GM19099 (cell line): ENCODE data around the gene SCAP.

ENCODE experiments used
- POLR2A ChIP-seq: IDR thresholded peaks from 3 replicates; pipeline ENCODE4 v1.6.1; 2011; ENCODE audit warnings: low read depth; ENCODE audit not compliant: insufficient read length; ENCODE audit errors: extremely low read depth

Gene SCAP

DNA sequence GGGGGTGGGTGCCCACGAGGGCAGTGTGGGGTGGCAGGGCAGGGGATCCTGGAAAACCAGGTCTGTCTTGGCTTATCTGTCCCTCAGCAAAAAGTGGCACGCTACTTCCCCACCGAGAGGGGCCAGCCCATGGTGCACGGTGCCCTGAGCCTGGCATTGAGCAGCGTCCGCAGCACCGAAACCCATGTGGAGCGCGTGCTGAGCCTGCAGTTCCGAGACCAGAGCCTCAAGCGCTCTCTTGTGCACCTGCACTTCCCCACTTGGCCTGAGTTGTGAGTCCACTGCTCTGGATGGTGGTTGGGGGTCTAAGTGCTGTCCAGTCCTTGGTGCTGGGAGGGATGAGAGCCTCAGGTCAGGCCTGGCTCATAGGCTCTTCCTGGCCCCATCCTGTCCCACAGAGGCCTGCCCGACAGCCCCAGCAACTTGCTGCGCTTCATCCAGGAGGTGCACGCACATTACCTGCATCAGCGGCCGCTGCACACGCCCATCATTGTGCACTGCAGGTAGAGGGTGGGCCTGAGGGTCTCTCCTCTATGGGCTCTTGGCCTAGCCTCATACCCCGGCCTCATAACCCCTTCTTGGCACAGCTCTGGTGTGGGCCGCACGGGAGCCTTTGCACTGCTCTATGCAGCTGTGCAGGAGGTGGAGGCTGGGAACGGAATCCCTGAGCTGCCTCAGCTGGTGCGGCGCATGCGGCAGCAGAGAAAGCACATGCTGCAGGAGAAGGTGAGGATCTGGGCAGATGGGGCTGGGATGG lies 63.9 kb downstream of the SCAP start:
- TF ChIP-seq POLR2A, result no peak

DNA sequence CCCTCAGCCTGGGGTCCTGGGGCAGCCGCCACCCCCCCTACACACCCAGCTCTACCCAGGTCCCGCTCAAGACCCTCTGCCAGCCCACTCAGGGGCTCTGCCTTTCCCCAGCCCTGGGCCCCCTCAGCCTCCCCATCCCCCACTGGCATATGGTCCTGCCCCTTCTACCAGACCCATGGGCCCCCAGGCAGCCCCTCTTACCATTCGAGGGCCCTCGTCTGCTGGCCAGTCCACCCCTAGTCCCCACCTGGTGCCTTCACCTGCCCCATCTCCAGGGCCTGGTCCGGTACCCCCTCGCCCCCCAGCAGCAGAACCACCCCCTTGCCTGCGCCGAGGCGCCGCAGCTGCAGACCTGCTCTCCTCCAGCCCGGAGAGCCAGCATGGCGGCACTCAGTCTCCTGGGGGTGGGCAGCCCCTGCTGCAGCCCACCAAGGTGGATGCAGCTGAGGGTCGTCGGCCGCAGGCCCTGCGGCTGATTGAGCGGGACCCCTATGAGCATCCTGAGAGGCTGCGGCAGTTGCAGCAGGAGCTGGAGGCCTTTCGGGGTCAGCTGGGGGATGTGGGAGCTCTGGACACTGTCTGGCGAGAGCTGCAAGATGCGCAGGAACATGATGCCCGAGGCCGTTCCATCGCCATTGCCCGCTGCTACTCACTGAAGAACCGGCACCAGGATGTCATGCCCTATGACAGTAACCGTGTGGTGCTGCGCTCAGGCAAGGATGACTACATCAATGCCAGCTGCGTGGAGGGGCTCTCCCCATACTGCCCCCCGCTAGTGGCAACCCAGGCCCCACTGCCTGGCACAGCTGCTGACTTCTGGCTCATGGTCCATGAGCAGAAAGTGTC lies 64.7 kb downstream of the SCAP start:
- no peak for TF ChIP-seq POLR2A

DNA sequence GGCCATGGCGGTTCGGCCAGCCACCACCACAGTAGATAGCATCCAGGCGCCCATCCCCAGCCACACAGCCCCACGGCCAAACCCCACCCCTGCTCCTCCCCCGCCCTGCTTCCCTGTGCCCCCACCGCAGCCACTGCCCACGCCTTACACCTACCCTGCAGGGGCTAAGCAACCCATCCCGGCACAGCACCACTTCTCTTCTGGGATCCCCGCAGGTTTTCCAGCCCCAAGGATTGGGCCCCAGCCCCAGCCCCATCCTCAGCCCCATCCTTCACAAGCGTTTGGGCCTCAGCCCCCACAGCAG lies 65.4 kb downstream of the SCAP start:
- no peak for TF ChIP-seq POLR2A

DNA sequence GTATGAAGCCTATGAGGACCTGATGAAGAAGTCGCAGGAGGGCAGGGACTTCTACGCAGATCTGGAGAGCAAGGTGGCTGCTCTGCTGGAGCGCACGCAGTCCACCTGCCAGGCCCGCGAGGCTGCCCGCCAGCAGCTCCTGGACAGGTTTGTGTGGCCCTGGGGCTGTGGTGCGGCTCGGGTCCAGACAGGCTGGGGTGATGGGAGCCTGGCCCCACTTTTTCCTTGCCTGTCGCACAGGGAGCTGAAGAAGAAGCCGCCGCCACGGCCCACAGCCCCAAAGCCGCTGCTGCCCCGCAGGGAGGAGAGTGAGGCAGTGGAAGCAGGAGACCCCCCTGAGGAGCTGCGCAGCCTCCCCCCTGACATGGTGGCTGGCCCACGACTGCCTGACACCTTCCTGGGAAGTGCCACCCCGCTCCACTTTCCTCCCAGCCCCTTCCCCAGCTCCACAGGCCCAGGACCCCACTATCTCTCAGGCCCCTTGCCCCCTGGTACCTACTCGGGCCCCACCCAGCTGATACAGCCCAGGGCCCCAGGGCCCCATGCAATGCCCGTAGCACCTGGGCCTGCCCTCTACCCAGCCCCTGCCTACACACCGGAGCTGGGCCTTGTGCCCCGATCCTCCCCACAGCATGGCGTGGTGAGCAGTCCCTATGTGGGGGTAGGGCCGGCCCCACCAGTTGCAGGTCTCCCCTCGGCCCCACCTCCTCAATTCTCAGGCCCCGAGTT lies 65.9 kb downstream of the SCAP start:
- no peak for TF ChIP-seq POLR2A

DNA sequence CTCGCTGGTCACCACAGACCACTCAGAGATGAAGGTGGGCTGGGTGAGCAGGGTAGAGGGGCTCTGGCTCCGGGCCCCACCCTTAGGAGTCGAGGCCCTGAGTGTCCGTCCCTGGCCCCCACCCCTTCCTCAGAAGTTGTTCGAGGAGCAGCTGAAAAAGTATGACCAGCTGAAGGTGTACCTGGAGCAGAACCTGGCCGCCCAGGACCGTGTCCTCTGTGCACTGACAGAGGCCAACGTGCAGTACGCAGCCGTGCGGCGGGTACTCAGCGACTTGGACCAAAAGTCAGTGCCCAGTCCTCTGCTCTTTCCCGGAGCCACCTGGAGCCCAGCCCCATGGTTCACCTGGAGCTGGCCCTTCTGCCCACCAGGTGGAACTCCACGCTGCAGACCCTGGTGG lies 66.5 kb downstream of the SCAP start:
- no peak for TF ChIP-seq POLR2A

DNA sequence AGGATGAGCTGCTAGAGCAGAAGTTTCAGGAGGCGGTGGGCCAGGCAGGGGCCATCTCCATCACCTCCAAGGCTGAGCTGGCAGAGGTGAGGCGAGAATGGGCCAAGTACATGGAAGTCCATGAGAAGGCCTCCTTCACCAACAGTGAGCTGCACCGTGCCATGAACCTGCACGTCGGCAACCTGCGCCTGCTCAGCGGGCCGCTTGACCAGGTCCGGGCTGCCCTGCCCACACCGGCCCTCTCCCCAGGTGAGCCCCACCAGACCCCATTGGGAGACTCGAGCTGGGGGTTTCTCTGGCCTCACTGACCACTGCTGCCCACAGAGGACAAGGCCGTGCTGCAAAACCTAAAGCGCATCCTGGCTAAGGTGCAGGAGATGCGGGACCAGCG lies 66.9 kb downstream of the SCAP start:
- no peak for TF ChIP-seq POLR2A

DNA sequence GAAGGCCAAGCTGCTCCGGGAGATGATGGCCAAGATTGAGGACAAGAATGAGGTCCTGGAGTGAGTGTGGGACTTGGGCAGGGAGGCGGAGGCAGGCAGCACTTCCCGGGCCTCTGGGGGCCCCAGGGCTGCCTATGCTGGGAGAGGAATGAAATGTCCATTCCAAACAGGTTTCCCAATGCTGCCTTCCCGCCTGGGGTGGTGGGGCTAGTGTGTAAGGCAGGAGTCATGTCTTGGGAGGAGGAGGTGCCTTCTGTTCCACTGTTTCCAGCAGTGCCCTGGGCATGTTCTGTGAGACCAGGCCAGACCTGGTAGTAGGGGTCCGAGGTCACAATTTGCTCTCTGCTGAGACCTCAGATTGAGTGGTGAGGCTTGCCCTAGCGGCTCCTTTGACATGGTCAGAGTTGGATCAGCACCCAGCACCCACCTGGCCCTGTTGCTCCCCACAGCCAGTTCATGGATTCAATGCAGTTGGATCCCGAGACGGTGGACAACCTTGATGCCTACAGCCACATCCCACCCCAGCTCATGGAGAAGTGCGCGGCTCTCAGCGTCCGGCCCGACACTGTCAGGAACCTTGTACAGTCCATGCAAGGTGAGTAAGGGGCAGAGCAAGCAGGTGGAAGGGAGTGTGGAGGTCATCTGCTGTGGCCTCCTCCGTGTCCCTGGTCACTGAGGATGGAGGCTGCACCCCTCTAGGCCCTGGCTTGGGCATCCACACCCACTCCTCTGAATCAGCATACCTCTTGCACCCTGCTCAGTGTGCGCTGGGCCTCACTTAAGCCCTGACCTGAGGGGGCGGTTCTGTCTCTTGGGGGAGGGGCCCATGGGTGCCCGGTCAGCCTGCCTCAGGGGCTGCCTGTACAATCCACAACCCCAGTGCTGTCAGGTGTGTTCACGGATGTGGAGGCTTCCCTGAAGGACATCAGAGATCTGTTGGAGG lies 67.6 kb downstream of the SCAP start:
- TF ChIP-seq POLR2A, result no peak

DNA sequence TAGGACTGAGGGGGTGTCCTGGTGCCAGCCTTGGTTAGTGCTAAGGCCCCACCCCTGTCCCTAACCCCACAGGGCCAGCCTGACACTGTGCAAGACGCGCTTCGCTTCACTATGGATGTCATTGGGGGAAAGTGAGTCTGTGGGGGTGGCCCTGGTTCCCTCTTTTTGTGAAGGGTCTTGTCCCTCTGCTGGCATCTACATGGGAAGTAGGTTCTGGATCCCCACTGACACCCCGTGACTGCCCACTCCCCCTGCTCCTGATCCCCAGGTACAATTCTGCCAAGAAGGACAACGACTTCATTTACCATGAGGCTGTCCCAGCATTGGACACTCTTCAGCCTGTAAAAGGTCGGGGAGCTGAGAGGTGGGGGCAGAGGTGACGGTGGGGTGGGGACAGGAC lies 68.5 kb downstream of the SCAP start:
- TF ChIP-seq POLR2A, result no peak

DNA sequence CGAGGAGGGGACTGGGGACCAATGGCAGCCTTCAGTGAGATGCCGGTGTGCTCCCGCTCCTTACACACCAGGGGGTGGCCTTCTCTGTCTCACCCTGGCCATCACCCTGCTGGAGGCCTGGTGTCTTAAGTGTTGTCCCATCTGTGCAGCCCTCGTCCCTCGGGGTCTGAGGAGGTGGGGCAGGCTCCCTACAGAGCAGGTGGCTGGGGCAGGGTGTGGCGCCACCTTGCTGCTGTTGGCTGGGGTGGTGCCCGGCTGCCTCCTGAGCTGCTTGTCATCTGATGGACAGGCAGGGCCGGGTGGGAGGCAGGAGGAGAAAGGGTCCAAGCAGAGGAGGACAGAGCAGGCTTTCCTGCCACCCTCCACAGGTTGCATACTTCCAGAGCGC lies 69.0 kb downstream of the SCAP start:
- TF ChIP-seq POLR2A, result no peak

DNA sequence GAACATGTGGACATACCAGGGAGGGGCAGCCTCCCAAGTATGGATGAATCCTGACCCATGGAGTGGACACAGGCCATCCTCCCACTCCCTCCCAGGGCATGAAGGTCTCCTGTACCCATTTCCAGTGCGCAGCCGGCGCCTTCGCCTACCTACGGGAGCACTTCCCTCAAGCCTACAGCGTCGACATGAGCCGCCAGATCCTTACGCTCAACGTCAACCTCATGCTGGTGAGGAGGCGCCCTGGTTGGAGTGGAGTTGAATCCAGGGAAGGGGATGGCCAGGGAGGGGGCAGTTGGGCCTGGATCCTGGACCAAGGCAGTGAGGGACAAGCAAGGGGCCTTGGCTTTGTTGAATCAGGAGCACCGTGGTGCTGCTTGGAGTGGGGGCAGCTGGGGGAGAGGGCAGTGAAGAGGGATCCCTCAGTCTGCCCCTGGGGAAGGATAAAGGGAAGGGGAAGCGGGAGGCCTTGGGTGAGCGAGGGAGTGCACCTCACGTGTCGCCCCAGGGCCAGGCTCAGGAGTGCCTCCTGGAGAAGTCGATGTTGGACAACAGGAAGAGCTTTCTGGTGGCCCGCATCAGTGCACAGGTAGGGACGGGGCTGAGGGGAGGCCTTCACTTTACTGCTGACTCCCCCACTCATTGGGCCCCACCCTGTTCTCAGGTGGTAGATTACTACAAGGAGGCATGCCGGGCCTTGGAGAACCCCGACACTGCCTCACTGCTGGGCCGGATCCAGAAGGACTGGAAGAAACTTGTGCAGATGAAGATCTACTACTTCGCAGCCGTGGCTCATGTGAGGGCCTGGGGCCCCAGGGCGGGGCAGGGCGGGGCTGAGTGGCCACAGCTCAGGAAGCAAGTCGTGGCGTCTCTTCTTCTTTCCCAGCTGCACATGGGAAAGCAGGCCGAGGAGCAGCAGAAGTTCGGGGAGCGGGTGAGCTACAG lies 69.7 kb downstream of the SCAP start:
- no peak for TF ChIP-seq POLR2A

DNA sequence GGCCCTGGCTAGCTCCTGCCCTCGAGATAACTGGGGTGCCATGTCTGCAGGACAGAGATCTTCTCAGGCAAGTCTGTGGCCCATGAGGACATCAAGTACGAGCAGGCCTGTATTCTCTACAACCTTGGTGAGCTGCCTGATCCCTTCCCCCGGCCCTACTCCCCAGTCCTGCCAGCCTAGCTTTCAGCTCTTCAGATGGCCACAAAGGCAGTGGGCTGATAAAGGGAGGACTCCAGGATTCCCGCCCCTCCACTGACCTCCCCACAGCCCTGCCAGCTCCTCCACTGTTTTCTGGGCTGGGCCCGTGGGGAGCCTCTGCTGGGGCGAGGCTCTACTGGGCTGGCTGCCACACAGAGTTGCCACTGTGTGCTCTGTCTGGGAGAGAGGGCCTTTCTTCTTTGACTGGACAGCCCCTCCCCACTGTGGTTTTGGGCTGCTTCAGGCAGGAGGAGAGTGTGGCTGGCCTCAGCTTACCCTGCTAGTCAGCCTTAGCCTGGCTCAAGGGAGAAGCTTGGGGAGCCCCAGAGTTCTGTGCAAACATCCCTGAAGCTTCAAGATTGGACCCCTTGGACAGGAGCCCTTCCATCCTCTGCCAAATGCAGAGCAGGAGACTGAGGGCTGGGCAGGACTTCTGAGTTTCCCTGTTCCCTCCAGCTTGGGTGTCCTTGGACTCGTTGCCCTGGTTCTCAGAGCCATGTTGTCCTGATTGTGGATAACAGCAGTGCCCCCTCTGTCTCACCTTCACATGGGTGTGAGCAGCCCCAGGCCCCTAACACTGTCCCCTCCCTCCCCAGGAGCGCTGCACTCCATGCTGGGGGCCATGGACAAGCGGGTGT lies 70.6 kb downstream of the SCAP start:
- no peak for TF ChIP-seq POLR2A

DNA sequence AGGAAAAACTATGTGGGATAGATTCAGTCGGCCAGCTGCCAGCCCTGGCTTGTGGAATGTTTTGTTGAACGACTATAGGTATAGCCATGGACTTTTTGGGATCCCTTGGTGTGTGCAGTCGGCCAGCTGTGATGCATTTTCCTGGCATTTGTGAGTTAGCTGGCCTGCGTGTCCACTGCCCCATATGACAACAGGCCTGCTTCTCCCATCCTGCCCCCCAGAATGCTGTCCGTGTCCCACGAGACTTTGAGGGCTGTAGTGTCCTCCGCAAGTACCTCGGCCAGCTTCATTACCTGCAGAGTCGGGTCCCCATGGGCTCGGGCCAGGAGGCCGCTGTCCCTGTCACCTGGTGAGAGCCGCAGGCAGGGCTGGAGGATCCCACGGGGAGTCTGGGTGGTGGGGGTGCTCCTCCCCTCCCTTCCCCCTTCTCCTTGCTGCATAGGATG lies 71.3 kb downstream of the SCAP start:
- no peak for TF ChIP-seq POLR2A
